Esophagus squamous epithelium (tissue), 4 donors: ENCODE data around the gene SPATA46.

Experiments used
- CTCF ChIP-seq, 6 experiments: fragments of 450-650 bp in 4 of 6; fragments of 200-600 bp in 2 of 6; sonication (generic) in 2 of 6; IDR thresholded peaks; one replicate each; pipeline ENCODE4 v1.5.1; 2016 to 2019; ENCODE audit warnings: antibody characterized with exemption in 6 of 6, mild to moderate bottlenecking in 4 of 6, moderate library complexity in 4 of 6
- POLR2A ChIP-seq, 4 donors: fragments of 450-650 bp; IDR thresholded peaks; one replicate each; pipeline ENCODE4 v1.6.1; 2017; ENCODE audit warnings: antibody characterized with exemption in 4 of 4, mild to moderate bottlenecking in 4 of 4, moderate library complexity in 3 of 4

- TF ChIP-seq CTCF (IDR thresholded peaks at IDR 0.05) = no peak
- no peak for TF ChIP-seq POLR2A (IDR thresholded peaks at IDR 0.05)
Measured at GRCh38 chr1:162404550-162405160, 28.0 kb upstream of the SPATA46 start.
